SU-DHL-6 (cell line): ENCODE results near the gene CPEB3.
"Not testable (repeated sequence)": the region's sequence is repeated elsewhere in the genome, so short reads cannot be mapped to it uniquely, and the experiment has no call there.

ENCODE experiments used
- H2AFZ ChIP-seq: fragments of 200-600 bp; sonication (generic); 2 replicates; pipeline ENCODE4 v1.6.1; 2014; ENCODE audit warnings: low read depth, mild to moderate bottlenecking, moderate library complexity, mixed read lengths, antibody characterized with exemption, low read length; ENCODE audit not compliant: severe bottlenecking
- H3F3A ChIP-seq: fragments of 200-600 bp; shearing (Covaris generic); 2 replicates; pipeline ENCODE4 v1.6.0; 2016; ENCODE audit warnings: antibody characterized with exemption, mild to moderate bottlenecking; ENCODE audit not compliant: insufficient read depth
- H3K27ac ChIP-seq: fragments of 200-600 bp; sonication (generic); 2 replicates; pipeline ENCODE4 v1.5.1; 2016; ENCODE audit warnings: low read depth, mild to moderate bottlenecking, low read length, moderate library complexity, mixed read lengths
- H3K27me3 ChIP-seq: fragments of 200-600 bp; sonication (generic), shearing (Covaris generic); 2 replicates; pipeline ENCODE4 v1.6.0; 2014; ENCODE audit warnings: mild to moderate bottlenecking, low read length
- H3K36me3 ChIP-seq: fragments of 200-600 bp; sonication (generic); 2 replicates; pipeline ENCODE4 v1.6.1; 2014; ENCODE audit warnings: mild to moderate bottlenecking, low read length, mixed read lengths
- H3K4me2 ChIP-seq: fragments of 300-600, 200-600 bp; shearing (Covaris generic), sonication (generic); 2 replicates; pipeline ENCODE4 v1.6.0; 2014; ENCODE audit warnings: low read length, low read depth, mild to moderate bottlenecking; ENCODE audit not compliant: poor library complexity, severe bottlenecking
- H3K4me3 ChIP-seq: fragments of 200-600 bp; sonication (generic); 2 replicates; pipeline ENCODE4 v1.5.1; 2014; ENCODE audit warnings: antibody characterized with exemption, low read length, mild to moderate bottlenecking, mixed read lengths; ENCODE audit not compliant: insufficient read depth, poor library complexity, severe bottlenecking
- H3K79me2 ChIP-seq: fragments of 200-600 bp; sonication (generic); 2 replicates; pipeline ENCODE4 v1.6.1; 2014; ENCODE audit warnings: mild to moderate bottlenecking, low read length, moderate library complexity; ENCODE audit not compliant: insufficient read depth
- H3K9ac ChIP-seq: fragments of 200-600 bp; sonication (generic); 2 replicates; pipeline ENCODE4 v1.7.0; 2014; ENCODE audit warnings: mild to moderate bottlenecking, low read length
- H3K9me2 ChIP-seq: fragments of 200-600 bp; sonication (generic); replicated peaks from 2 replicates; pipeline ENCODE4 v1.6.1; 2014; ENCODE audit warnings: low read length; ENCODE audit not compliant: insufficient read depth
- H3K9me3 ChIP-seq: fragments of 200-600 bp; sonication (generic); 2 replicates; pipeline ENCODE4 v1.6.1; 2014; ENCODE audit warnings: low read length, mixed read lengths; ENCODE audit not compliant: insufficient read depth
- H4K20me1 ChIP-seq: fragments of 200-600 bp; sonication (generic); 2 replicates; pipeline ENCODE4 v1.6.1; 2014; ENCODE audit warnings: low read depth, mild to moderate bottlenecking, antibody characterized with exemption, low read length, moderate library complexity, mixed read lengths
- CTCF ChIP-seq: fragments of 200-600 bp; sonication (generic); IDR thresholded peaks from one replicate; pipeline ENCODE4 v1.5.1; 2017; ENCODE audit warnings: antibody characterized with exemption, mild to moderate bottlenecking, low read length, moderate library complexity; ENCODE audit not compliant: insufficient read depth, poor library complexity, severe bottlenecking
- EZH2phosphoT487 ChIP-seq: fragments of 200-600 bp; sonication (generic), shearing (Covaris generic); conservative IDR thresholded peaks from 2 replicates; pipeline ENCODE4 v1.6.1; 2018; ENCODE audit warnings: mild to moderate bottlenecking, antibody characterized with exemption, low read length, moderate library complexity, mixed read lengths

Gene CPEB3

DNA sequence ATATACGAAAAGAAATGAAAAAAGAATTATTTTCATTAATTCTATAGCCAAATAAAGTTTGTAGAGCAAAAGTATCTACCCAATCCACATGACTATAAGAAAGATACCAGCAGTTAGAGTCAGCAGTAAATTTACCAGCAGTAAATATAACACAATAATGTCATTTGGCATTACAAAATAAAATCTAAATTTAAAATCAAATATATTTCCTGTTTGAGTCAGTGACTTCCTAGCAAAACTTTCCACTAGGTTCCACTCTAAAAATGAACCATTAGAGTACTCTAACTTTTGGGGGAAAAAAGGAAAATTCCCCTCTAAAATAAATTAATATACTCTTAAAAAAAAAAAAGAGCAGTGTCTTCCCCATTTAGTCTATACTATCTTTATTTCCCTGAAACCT lies 144.8 kb downstream of the CPEB3 start:
- no peaks in the 10 kb centered on the region for H3K79me2 ChIP-seq
- H3K9me3 ChIP-seq = no peaks in the 10 kb centered on the region
- H3K27ac ChIP-seq = no peak overlapping the region
- H3F3A ChIP-seq = peaks cover 23% of the 10 kb centered on the region
- H3K4me2 ChIP-seq = peak overlapping the region; percentile 43
- H3K9me2 ChIP-seq = no peaks in the 10 kb centered on the region
- no peak overlapping the region for H3K9ac ChIP-seq
- H2AFZ ChIP-seq = no peak overlapping the region
- no peaks in the 10 kb centered on the region for H3K36me3 ChIP-seq
- TF ChIP-seq CTCF (no peak), EZH2phosphoT487 (no peak)
- no peak overlapping the region for H3K4me3 ChIP-seq
- H4K20me1 ChIP-seq = no peaks in the 10 kb centered on the region
- no peaks in the 10 kb centered on the region for H3K27me3 ChIP-seq

- H2AFZ ChIP-seq = no peak overlapping the region
- peak overlapping the region; percentile 92 for H3K27ac ChIP-seq
These were observed 147.9 kb downstream of the CPEB3 start for GRCh38 chr10:92142949-92143348.

GRCh38 chr10:92142512-92142911 lies 148.4 kb downstream of the CPEB3 start:
- Histone ChIP-seq H3K9me3 (no peaks in the 10 kb centered on the region), H3K4me3 (peak overlapping the region; percentile 40), H3F3A (peaks cover 23% of the 10 kb centered on the region), H4K20me1 (no peaks in the 10 kb centered on the region), H2AFZ (no peak overlapping the region), H3K79me2 (no peaks in the 10 kb centered on the region), H3K27ac (peak overlapping the region; percentile 92), H3K27me3 (no peaks in the 10 kb centered on the region), H3K9me2 (no peaks in the 10 kb centered on the region), H3K4me2 (peak overlapping the region; percentile 78), H3K9ac (peak overlapping the region; percentile 34), H3K36me3 (no peaks in the 10 kb centered on the region)
- no peak for TF ChIP-seq EZH2phosphoT487
- TF ChIP-seq CTCF = peak; percentile 18

More at GRCh38 chr10:92142949-92143348, 147.9 kb downstream of the CPEB3 start:
- Histone ChIP-seq H3K9ac (peak overlapping the region; percentile 34), H3K27me3 (no peaks in the 10 kb centered on the region), H4K20me1 (no peaks in the 10 kb centered on the region), H3K4me2 (peak overlapping the region; percentile 78), H3K9me3 (no peaks in the 10 kb centered on the region), H3K4me3 (peak overlapping the region; percentile 40), H3K36me3 (no peaks in the 10 kb centered on the region), H3K79me2 (no peaks in the 10 kb centered on the region), H3F3A (peaks cover 23% of the 10 kb centered on the region), H3K9me2 (no peaks in the 10 kb centered on the region)
- TF ChIP-seq EZH2phosphoT487 = no peak
- no peak for TF ChIP-seq CTCF

- H3K9me2 ChIP-seq, H3K4me3 ChIP-seq, H3K9ac ChIP-seq, H3K79me2 ChIP-seq, H4K20me1 ChIP-seq, H3K36me3 ChIP-seq, H2AFZ ChIP-seq, H3K27me3 ChIP-seq, H3K9me3 ChIP-seq, H3K27ac ChIP-seq, H3K4me2 ChIP-seq: not testable (repeated sequence)
- H3F3A ChIP-seq = peaks cover 23% of the 10 kb centered on the region
These were observed 149.7 kb downstream of the CPEB3 start for GRCh38 chr10:92141147-92141546.

DNA sequence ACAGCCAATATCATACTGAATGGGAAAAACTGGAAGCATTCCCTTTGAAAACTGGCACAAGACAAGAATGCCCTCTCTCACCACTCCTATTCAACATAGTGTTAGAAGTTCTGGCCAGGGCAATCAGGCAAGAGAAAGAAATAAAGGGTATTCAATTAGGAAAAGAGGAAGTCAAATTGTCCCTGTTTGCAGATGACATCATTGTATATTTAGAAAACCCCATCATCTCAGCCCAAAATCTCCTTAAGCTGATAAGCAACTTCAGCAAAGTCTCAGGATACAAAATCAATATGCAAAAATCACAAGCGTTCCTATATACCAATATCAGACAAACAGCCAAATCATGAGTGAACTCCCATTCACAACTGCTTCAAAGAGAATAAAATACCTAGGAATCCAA lies 156.8 kb downstream of the CPEB3 start:
- H2AFZ ChIP-seq, H3K27ac ChIP-seq, H3K27me3 ChIP-seq, H3K9me2 ChIP-seq, H3K79me2 ChIP-seq, H3K4me2 ChIP-seq, H3K9ac ChIP-seq, H3K36me3 ChIP-seq, H3K4me3 ChIP-seq, H3F3A ChIP-seq, H4K20me1 ChIP-seq, H3K9me3 ChIP-seq: not testable (repeated sequence)
